ENCODE results near the gene FOXN1.

Gene FOXN1

DNA sequence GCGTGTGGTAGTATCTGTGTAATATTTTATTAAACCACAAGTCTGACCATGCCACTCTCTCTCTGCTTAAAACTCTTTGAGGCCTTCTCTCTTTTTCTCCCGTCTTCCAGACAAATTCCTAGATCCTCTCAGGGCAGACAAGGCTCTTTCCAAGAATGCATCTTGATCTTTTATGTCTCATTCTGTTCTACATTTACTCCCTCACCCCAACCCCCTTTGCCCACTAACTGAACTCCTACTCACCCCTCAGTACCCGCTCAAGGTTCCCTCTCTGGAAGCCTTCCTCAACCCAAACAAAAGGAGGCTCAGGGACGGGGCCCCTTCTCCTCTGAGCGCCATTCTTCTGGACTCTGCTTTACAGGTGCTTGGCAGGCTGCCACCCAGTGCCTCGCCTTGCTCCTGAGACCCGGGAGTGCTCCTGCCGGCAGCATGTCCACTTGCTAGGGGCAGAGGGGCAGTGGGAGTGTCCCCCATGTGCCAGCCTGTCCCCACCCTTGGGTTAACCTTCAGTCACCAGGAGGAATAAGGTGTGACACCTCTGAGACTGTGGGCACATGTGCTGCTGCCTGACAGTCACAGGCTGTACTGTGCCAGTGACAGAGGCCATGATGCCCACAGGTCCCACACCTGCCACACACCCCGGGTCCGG lies 23.5 kb upstream of the FOXN1 start:
- TF ChIP-seq, protein P1, sequence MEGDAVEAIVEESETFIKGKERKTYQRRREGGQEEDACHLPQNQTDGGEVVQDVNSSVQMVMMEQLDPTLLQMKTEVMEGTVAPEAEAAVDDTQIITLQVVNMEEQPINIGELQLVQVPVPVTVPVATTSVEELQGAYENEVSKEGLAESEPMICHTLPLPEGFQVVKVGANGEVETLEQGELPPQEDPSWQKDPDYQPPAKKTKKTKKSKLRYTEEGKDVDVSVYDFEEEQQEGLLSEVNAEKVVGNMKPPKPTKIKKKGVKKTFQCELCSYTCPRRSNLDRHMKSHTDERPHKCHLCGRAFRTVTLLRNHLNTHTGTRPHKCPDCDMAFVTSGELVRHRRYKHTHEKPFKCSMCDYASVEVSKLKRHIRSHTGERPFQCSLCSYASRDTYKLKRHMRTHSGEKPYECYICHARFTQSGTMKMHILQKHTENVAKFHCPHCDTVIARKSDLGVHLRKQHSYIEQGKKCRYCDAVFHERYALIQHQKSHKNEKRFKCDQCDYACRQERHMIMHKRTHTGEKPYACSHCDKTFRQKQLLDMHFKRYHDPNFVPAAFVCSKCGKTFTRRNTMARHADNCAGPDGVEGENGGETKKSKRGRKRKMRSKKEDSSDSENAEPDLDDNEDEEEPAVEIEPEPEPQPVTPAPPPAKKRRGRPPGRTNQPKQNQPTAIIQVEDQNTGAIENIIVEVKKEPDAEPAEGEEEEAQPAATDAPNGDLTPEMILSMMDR (IDR thresholded peaks at IDR 0.05; ENCODE audit: control extremely low read depth, extremely low read depth, low read depth, missing control alignments): no peak
- POLR2A ChIA-PET: no interaction called here
- CTCF ChIA-PET: interaction anchor here (5.3 kb wide), 1 partner anchor 13 kb away, joined by 38 read pairs; no protein-coding TSS in a partner anchor
- DNase-seq (ENCODE audit: extremely low spot score): no peak

GRCh38 chr17:28484296-28484695 lies 21.9 kb upstream of the FOXN1 start:
- POLR2A ChIA-PET: interaction anchor here (0.6 to 0.7 kb wide), 2 partner anchors 19 to 36 kb away, joined by 3 to 5 read pairs; no protein-coding TSS in a partner anchor
- CTCF ChIA-PET: interaction anchor here (1.0 to 5.3 kb wide), 11 partner anchors 8 to 187 kb away, joined by 3 to 38 read pairs (median 4); no protein-coding TSS in a partner anchor
- TF ChIP-seq, protein P1 (IDR thresholded peaks at IDR 0.05; ENCODE audit: control extremely low read depth, extremely low read depth, low read depth, missing control alignments): no peak
- DNase-seq (ENCODE audit: extremely low spot score): peak; percentile 77

- ChIA-PET POLR2A (no interaction called here), CTCF (interaction anchor here (1.1 to 5.3 kb wide), 10 partner anchors 11 to 159 kb away, joined by 3 to 38 read pairs (median 4); no protein-coding TSS in a partner anchor)
- TF ChIP-seq, protein P1 (IDR thresholded peaks at IDR 0.05; ENCODE audit: control extremely low read depth, extremely low read depth, low read depth, missing control alignments): no peak
- DNase-seq (ENCODE audit: extremely low spot score): no peak
Measured at GRCh38 chr17:28485049-28485448, 21.1 kb upstream of the FOXN1 start.

DNA sequence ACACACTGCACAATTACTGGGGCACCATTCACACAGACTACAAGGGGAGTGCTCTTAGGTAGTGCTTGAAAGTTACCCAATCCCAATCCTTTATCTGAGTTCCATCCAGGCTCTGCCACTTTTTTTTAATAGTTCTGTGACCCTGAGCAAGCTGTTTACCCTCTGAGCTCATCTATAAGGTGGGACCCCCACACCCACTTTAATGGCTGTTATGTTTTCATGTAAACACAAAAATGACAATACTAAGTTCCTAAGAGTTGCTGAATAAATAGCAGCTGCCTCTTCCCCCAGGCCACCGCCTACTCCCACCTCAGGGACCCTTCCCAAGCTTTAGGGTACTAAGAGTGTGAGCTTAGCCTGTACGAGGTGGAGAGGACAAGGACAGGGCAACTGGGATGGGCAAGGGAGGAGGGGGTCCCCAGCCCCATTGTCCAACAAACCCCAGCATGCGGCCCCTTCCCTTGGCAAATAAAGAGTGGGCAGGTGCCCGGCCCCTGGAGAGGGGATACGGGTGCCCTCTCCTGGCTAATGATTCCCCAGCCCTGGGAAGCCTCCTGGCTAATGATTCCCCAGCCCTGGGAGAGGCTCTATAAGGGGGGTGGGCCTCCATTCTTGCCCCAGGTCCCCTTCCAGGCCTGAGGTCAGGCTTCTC lies 18.1 kb upstream of the FOXN1 start:
- ChIA-PET POLR2A (no interaction called here), CTCF (interaction anchor here (1.2 to 5.3 kb wide), 4 partner anchors 8 to 71 kb away, joined by 3 to 38 read pairs (median 5); no protein-coding TSS in a partner anchor)
- DNase-seq (ENCODE audit: extremely low spot score): no peak
- TF ChIP-seq, protein P1 (IDR thresholded peaks at IDR 0.05; ENCODE audit: control extremely low read depth, extremely low read depth, low read depth, missing control alignments): no peak

DNA sequence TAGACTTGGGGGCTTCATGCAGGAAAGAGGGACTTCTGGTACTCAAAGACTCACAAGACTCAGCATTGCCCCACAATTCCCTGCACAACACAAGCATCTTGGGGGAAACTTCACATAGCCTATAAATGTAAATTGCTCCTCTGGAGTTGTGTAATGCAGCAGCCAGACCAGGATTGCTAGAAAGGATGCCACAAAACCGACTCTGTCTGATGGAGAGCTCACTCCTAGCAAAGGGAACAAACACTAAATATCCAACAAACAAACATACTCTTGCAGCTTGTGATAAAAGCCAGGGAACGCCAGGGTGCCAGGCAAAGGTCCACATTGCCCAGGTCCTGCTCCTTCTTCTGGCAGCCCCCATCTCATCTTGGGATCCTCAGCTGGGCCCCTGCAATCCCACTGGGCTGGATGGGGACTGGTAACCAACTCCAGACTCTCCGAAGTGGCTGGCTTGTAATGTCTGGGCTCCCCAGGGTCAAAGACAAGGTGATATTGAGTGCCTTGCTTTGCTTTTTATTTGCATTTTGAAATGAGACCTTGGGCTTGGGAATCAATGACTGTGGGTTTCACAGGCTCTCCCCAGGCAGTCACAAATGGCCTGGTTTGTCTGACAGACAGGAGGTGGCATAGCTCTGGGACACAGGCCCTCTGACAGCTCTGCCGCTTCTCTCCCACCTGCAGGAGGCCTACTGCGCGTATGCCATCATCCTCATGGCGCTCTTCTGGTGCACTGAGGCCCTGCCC lies 17.4 kb upstream of the FOXN1 start:
- ChIA-PET POLR2A (no interaction called here), CTCF (interaction anchor here (1.2 to 2.0 kb wide), 2 partner anchors 40 to 52 kb away, joined by 3 to 6 read pairs; no protein-coding TSS in a partner anchor)
- TF ChIP-seq, protein P1 (IDR thresholded peaks at IDR 0.05; ENCODE audit: control extremely low read depth, extremely low read depth, low read depth, missing control alignments): no peak
- no peak for DNase-seq (ENCODE audit: extremely low spot score)

GRCh38 chr17:28491286-28491685 lies 14.9 kb upstream of the FOXN1 start:
- POLR2A ChIA-PET: no interaction called here
- TF ChIP-seq, protein P1 (IDR thresholded peaks at IDR 0.05; ENCODE audit: control extremely low read depth, extremely low read depth, low read depth, missing control alignments): no peak
- CTCF ChIA-PET: interaction anchor here (16.2 kb wide), 1 partner anchor 46 kb away, joined by 260 read pairs; no protein-coding TSS in a partner anchor
- no peak for DNase-seq (ENCODE audit: extremely low spot score)
